GM08714 (cell line): ENCODE data around the gene CHST11.

Experiments
- H3K4me3 ChIP-seq: fragments of 200-500 bp; sonication (Bioruptor generic); 2 replicates; pipeline ENCODE4 v1.5.1; 2014; ENCODE audit warnings: mild to moderate bottlenecking, low read length, inconsistent platforms
- ZNF274 ChIP-seq: IDR thresholded peaks from 2 replicates; pipeline ENCODE4 v1.6.1; 2012; ENCODE audit warnings: mild to moderate bottlenecking, low read depth, low read length

CHST11 gene

GRCh38 chr12:104673294-104673693 is 216.5 kb downstream of the CHST11 start:
- no peak for TF ChIP-seq ZNF274
- no peak overlapping the region for H3K4me3 ChIP-seq

- no peak for TF ChIP-seq ZNF274
- no peak overlapping the region for H3K4me3 ChIP-seq
Measured at GRCh38 chr12:104673696-104674482, 217.1 kb downstream of the CHST11 start.

DNA sequence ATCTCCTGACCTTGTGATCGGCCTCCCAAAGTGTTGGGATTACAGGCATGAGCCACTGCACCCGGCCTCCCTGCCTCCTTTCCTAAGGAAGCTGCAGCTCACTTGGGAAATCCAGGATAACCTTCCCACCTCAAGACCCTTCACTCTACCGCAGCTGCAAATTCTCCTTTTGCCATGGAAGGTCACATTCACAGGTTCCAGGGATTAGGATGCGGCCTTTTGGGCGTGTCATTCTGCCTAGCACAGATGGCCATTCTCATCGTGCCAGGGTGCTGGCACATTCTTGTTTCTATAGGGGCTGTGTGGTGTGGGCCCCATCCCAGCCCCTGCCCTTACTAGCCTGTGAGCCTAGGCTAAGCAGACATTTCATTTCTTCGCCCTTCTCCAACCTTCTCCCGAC is 219.9 kb downstream of the CHST11 start:
- no peak overlapping the region for H3K4me3 ChIP-seq
- TF ChIP-seq ZNF274, result no peak

DNA sequence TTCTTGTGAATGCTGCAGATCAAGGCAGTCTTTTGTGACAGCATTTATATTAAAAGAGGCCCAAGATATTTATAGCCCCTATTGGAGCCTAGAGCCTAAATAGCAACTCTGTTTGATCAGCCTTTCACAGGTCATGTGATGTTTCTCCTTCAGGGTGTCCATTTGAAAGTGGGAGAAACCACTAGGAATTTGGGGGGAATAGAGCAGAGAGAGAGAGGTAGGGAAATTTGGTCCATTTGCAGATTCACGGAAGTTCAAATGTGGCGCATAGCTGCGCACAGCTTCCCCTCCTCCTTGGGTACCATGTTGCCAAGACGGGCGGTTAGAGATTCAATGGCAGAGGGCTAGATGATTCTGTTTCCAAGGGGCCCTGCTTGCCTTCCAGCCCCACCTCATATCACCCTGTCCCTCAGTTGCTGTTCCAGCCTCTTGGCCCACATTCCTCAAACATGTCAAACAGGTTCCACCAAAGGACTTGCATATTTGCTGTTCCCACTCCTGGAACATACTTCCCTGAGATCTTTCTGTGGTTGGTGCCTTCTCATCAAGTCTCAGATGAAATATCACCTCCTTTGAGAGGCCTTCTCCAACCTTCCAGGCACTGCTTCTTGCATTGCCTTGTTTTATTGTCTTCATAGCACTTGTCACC is 220.8 kb downstream of the CHST11 start:
- TF ChIP-seq ZNF274, result no peak
- H3K4me3 ChIP-seq, result no peak overlapping the region

DNA sequence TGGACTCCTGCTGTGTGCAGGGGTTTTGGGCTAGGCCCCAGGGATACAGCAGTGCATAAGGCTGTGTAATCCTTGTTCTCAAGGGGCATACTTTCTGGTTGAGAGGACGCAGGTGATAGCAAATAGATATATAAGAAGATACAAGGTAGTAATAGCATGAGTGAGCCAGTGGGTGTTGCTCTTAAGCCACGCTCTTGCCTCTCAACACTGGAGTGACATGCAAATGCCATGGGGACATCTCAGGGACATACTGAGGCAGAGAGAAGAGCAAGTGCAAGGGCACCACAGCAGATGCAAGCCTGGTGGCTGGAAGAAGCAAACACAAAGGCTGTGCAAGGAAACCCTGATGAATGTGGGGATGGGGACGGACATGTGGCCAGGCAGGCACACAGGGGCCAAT is 223.3 kb downstream of the CHST11 start:
- no peak overlapping the region for H3K4me3 ChIP-seq
- TF ChIP-seq ZNF274, result no peak

DNA sequence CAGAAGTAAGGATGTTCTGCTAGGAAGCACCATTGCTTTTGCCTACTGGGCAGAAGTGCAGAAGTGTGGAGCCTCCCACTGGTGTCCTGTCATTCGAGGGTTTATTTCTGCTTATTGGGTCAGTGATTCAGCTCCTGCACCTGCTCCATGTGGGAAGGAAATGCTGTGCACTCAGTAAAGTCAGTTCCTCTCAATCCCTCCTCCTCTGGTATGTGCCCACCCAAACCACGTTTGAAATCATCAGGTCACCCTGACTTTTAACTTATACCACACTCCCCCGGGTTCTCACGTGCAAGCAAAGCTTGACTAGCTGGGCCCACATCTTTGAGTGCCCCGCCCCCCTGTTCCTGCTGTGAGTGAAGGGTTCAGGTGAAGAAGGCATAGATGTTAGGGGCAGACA is 223.7 kb downstream of the CHST11 start:
- TF ChIP-seq ZNF274, result no peak
- H3K4me3 ChIP-seq, result no peak overlapping the region

DNA sequence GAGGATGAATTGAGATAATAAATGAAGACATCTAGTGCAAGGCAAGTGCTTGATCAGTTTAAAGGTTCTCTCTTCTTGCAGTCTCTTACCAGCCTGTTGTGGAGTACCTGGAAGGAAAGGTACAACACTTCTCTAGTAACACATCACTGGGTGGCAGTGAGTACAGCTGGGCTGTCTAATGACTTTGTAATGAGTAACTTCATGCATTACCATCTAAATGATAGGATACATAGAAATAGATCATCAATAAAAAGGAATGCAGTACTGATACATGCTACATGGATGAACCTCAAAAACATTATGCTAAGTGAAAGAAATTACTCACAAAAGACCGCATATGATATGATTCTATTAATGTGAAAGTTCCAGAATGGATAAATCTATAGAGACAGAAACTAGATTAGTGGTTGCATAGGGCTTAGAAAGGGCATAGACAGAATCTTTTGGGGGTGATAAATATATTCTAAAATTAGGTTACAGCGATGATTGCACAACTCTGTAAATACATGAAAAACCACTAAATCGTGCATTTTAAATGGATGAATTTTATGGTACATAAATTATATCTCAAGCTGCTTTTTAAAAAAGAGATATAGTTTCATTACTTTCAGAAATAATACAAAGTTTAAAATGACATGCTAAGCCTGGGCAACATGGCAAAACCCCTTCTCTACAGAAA is 224.4 kb downstream of the CHST11 start:
- H3K4me3 ChIP-seq, result no peak overlapping the region
- TF ChIP-seq ZNF274, result no peak

DNA sequence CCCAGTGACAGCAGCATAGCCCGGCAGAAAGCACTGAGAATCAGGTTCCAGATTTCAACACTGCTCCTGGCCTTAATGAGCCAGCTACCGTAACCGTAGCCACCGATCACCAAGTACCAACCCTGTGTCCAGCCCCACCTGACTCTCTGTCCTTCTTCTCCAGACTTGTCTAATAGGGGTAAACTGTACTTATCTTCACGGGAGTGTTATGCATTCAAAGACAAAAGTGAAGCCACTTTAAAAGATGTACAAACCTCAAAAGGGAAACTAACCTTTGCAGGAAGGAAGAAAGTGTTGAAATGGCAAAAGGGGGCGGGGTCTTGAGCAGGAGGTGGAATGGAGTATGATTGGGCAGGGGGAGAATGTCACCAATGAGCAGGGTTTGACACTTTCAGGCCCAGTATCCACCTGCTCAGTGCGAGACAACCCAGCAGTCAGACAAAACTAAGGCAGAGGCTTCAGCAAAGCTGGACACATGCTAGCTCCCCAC is 226.1 kb downstream of the CHST11 start:
- TF ChIP-seq ZNF274, result no peak
- peak overlapping the region; percentile 60; the same call in 1 of the 2 replicates for H3K4me3 ChIP-seq

- TF ChIP-seq ZNF274, result no peak
Measured at GRCh38 chr12:104683831-104684503, 227.2 kb downstream of the CHST11 start.

DNA sequence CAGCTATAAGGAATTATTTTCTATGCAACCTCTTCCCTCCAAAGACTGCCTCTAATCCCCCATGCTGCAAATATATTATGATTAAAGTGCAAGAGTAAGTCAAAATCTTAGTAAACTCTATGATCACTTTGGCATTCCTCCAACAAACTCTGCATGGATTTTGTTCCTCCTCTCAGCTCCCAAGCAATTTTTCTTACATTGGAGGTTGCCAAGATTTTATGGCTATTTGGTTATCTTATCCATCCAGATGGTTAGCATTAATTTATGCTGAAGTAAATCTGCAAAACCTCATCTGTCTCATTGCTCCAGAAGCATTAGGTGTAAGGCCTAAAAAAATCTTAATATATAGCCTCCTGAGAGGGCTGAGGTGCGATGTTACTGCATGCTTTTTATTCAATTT is 228.1 kb downstream of the CHST11 start:
- no peak for TF ChIP-seq ZNF274
- no peak overlapping the region for H3K4me3 ChIP-seq

More at GRCh38 chr12:104683831-104684503, 227.2 kb downstream of the CHST11 start:
- no peak overlapping the region for H3K4me3 ChIP-seq

DNA sequence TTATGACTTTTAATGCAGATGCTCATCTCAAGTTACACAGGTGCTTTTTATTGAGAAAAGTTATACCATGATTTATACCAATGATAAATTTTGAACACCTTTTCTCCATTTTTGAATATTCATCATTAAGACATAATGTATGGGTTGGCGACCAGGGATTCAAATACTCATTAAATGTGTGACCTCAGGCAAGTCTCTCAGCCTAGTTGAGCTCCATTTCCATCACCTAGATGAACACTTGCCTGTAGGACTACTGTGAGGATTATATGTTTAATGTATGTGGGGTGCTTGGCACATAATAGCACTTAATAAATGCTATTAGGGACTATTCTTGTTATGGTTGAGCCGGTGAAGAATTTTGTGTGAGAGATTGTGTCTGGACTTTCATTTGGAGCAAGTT is 228.6 kb downstream of the CHST11 start:
- TF ChIP-seq ZNF274, result no peak
- H3K4me3 ChIP-seq, result no peak overlapping the region

- no peak for TF ChIP-seq ZNF274
- no peak overlapping the region for H3K4me3 ChIP-seq
Measured at GRCh38 chr12:104686196-104686595, 229.4 kb downstream of the CHST11 start.

- no peak overlapping the region; the same call in 1 of the 2 replicates for H3K4me3 ChIP-seq
- TF ChIP-seq ZNF274, result no peak
Measured at GRCh38 chr12:104687823-104688573, 231.2 kb downstream of the CHST11 start.
